Ishikawa (cell line): ENCODE measurements around the gene GINS2.
A peak's percentile ranks its signal among the peaks of the same experiment; 100 is the strongest.

Experiments
- CEBPB ChIP-seq: IDR thresholded peaks from 2 replicates; pipeline ENCODE4 v1.6.1; 2012
- CREB1 ChIP-seq: IDR thresholded peaks from 2 replicates; pipeline ENCODE4 v1.6.1; 2012; ENCODE audit warnings: low read depth
- EGR1 ChIP-seq: IDR thresholded peaks from 2 replicates; pipeline ENCODE4 v1.6.1; 2012
- EP300 ChIP-seq: IDR thresholded peaks from 2 replicates; pipeline ENCODE4 v1.6.1; 2012; ENCODE audit warnings: borderline replicate concordance
- FOXM1 ChIP-seq: IDR thresholded peaks from 2 replicates; pipeline ENCODE4 v1.6.1; 2012; ENCODE audit warnings: low read depth, borderline replicate concordance
- NFIC ChIP-seq: IDR thresholded peaks from 2 replicates; pipeline ENCODE4 v1.6.1; 2012
- RAD21 ChIP-seq: IDR thresholded peaks from 2 replicates; pipeline ENCODE4 v1.6.1; 2012; ENCODE audit warnings: low read depth
- TAF1 ChIP-seq: IDR thresholded peaks from 2 replicates; pipeline ENCODE4 v1.6.1; 2012; ENCODE audit warnings: low read depth, mild to moderate bottlenecking
- TCF12 ChIP-seq: IDR thresholded peaks from 2 replicates; pipeline ENCODE4 v1.6.1; 2012; ENCODE audit warnings: low read depth
- YY1 ChIP-seq: IDR thresholded peaks from 2 replicates; pipeline ENCODE4 v1.6.1; 2012; ENCODE audit warnings: low read depth
- ZBTB7A ChIP-seq: IDR thresholded peaks from 2 replicates; pipeline ENCODE4 v1.6.1; 2012; ENCODE audit warnings: low read depth
- TF ChIP-seq, protein P1 (sequence below): IDR thresholded peaks from 2 replicates; pipeline ENCODE4 v1.6.1; 2012
- TF ChIP-seq, protein P2 (sequence below): IDR thresholded peaks from 2 replicates; pipeline ENCODE4 v1.6.1; 2012; ENCODE audit warnings: low read depth, mild to moderate bottlenecking

GINS2 gene

DNA sequence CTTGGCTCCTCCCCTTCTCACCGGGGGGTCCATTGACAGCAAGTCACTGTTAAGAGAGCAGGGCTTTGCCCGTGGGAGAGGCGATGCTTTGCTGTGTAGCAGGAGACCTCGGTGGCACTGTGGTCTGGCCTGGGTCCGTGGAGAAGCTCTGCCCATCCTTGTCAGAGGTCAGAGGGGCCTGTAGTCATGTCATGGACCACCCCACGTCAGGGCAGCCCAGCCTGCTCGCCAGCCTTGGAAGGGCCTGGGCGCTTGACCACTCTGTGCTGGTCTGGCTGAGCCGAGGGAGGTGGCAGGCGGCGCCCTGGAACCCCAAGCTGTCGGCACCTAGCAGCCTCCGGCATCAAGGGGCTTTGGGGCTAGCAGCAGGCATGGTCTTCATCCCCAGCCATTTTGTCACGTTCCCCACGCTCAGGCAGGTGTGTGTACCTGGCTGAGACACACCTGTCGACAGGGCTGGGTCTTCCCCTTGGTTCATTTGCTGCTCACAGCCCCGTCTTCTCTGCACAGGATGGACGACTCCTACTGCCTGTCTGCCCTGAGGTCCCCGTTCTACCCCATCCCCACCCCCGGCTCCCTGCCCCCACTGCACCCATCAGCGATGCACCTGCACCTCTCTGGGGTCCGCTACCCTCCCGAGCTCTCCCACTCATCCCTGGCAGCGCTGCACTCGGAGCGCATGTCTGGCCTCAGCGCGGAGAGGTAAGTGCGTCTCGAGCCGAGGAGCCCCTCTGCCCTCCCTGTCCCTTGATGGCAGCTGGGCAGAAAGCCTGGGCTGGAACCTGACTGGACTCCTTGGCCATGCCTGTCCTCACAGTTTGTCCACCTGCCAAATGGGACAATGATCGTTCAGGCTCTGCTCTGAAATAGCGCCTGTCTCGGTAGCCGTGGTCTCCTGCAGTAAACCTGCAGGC is 33.3 kb downstream of the GINS2 start:
- TF ChIP-seq, protein P1, sequence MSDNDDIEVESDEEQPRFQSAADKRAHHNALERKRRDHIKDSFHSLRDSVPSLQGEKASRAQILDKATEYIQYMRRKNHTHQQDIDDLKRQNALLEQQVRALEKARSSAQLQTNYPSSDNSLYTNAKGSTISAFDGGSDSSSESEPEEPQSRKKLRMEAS: no peak
- TF ChIP-seq NFIC (no peak), ZBTB7A (no peak)

GRCh38 chr16:85654251-85655095 is 34.3 kb downstream of the GINS2 start:
- TF ChIP-seq TAF1 (no peak), CEBPB (no peak), RAD21 (no peak), TCF12 (no peak), ZBTB7A (no peak), FOXM1 (no peak), CREB1 (no peak)

GRCh38 chr16:85653290-85653891 is 35.4 kb downstream of the GINS2 start:
- TF ChIP-seq YY1 (no peak), ZBTB7A (no peak), CEBPB (no peak), RAD21 (no peak), NFIC (no peak), TCF12 (no peak), FOXM1 (no peak), CREB1 (no peak), EGR1 (no peak), EP300 (no peak)
- TF ChIP-seq, protein P2, sequence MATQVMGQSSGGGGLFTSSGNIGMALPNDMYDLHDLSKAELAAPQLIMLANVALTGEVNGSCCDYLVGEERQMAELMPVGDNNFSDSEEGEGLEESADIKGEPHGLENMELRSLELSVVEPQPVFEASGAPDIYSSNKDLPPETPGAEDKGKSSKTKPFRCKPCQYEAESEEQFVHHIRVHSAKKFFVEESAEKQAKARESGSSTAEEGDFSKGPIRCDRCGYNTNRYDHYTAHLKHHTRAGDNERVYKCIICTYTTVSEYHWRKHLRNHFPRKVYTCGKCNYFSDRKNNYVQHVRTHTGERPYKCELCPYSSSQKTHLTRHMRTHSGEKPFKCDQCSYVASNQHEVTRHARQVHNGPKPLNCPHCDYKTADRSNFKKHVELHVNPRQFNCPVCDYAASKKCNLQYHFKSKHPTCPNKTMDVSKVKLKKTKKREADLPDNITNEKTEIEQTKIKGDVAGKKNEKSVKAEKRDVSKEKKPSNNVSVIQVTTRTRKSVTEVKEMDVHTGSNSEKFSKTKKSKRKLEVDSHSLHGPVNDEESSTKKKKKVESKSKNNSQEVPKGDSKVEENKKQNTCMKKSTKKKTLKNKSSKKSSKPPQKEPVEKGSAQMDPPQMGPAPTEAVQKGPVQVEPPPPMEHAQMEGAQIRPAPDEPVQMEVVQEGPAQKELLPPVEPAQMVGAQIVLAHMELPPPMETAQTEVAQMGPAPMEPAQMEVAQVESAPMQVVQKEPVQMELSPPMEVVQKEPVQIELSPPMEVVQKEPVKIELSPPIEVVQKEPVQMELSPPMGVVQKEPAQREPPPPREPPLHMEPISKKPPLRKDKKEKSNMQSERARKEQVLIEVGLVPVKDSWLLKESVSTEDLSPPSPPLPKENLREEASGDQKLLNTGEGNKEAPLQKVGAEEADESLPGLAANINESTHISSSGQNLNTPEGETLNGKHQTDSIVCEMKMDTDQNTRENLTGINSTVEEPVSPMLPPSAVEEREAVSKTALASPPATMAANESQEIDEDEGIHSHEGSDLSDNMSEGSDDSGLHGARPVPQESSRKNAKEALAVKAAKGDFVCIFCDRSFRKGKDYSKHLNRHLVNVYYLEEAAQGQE: no peak

DNA sequence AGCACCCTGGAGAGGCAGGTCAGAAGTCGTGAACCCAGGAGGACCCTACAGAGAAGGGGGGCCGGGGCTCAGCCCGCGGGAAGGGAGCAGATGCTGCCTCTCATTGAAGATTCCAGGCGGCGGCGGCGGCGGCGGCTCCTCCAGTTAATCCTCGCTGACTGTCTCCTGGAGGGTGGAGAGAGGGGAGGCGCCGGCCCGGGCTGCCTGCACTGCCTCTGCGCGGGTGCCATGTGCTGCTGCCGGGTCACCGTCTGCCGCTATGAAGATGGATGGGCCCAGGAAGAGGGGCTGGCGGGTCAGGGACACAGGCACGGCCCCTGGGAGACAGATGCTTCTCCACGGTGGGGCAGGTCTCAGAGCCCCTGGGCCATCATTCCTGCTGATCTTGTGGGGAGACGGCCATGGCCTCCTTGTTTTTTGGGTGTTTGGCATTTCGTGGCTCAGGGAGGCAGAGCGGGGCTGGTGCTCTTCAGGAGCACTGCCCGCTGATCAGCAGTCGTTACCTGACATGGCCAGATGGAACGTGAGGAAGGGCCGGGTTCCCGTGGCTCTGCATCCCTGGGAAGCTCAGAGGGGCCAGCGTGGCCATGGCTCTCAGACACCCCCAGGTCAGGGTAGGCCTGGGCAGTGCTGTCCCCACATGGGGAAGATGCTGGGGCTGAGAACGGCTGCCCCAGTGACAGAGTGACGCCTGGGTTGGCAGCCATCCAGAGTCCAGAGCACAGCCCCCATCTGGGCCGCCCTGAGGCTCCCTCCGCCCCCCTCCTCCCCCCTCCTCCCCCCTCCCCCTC is 36.1 kb downstream of the GINS2 start:
- TF ChIP-seq, protein P1: no peak
- peak; percentile 44; the same call in 1 of the 2 replicates for TF ChIP-seq NFIC

DNA sequence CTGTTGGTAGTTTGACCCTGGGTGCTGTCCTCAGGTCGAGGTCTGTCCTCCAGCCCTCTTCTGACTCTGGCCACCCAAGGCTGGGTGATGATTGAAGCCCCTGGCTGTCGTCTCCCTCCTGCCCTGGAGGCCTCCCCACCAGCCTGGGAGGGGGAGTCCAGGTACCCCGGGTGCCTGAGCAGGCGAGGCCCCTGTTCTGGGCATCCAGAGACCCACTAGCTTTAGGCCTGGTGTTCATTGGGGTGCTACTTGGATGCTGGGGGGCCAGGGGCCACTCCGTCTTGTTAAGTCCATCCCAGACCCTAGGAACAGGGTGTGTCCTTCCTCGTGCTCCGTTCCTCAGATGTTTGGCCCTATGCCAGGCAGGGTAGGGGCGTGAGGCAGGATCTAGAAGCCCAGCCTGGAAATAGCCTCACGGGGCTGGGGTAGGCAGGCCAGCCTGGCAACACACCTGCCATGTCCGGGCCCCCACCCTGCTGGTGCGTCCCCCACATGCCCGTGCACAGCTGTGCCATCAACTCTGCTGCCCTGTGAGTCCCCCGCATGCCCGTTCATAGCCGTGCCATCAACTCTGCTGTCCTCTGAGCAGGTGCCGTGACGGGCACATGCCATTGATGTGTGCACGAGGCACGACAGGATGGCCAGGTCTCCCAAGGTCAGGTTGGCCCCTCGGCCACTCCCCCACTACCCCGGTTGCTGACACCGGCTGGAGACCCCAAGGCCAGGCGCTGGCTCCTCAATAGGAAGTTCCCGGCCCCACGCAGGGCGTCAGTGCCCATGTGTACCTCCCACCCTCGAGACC is 36.9 kb downstream of the GINS2 start:
- TF ChIP-seq NFIC: peak; percentile 70; the same call in 1 of the 2 replicates
- TF ChIP-seq, protein P1: no peak

DNA sequence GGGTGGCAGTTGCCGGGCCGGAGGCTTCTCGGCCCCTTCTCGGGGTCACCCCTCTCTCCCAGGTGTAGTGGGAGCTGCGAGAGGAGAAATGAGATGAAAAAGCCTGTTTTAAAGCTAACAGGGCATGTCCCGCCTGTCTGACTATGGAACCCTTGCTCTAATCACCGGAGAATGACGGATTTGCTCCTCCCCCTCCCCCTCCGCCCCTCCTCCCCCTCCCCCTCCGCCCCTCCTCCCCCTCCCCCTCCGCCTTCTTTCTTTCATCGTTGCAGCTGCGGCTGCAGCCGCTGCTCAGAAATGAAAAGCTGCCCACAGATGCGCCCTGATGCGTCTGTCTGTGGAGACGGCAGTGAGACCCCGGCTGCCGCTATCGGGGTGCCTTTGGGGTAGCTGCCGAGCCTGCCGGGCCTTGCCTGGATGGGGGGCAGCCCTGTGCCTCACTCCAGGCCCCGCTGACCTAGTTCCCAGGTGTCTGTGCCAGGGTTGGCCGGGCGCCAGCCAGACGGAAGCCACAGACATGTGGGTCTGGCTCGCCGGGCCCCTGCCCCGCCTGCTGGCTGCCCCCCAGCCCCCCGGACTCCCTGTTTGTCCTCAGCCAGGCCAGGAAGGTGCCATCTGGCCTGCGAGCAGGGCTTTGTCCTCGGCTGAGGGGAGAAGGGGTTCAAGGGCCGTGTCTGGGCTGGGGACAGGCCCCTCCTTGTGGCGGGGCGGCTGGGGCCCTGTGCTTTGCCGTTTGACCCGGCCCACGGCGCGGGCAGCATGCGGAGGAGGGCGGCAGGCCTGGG is 37.7 kb downstream of the GINS2 start:
- no peak for TF ChIP-seq YY1

DNA sequence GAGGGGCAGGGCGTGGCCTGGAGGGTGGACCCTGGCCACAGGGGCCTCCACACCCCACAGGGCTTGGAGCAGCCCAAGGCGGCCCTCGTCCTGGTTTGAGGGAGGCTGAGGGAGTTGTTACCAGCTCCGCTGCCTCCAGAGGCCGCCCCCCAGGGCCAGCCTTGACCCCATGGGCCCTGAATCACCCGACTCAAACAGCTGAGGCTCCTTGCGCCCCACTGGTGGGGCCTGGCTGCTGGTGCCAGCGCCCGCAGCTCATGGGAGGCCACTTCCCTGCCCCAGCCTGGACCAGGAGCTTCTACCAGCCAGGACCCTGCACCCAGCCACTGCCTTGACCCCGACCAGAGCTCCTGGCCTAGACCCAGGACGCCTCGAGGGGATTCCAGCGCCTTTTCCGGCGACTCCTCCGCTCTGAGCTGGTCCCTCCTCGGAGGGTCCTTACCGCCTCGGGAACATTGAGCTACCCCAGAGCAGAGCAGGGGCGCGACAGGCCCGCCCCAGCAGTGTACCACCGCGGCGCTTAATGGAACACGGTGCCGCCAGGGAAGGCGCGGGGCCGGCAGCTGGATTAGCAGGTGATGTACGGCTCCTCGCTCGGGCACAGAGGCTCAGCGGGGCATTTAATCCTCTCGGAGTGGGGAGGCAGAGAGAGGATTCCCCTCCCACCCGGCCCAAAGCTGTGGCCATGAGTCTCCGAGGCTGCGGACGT is 38.5 kb downstream of the GINS2 start:
- no peak for TF ChIP-seq EP300
- TF ChIP-seq ZBTB7A: peak; percentile 46; the same call in 1 of the 2 replicates
